Muscle of leg (tissue), 11 donors: ENCODE measurements around the gene DMRTB1. TPM values are rescaled to one million over a fixed set of nuclear protein-coding genes. Genes with fewer than 3 reads are reported as not detected.

Experiments used
- DNase-seq: peaks from one replicate; pipeline ENCODE4 v3.0.0; 2013
- H3K27ac ChIP-seq: one replicate; pipeline ENCODE4 v1.5.1; 2013; ENCODE audit warnings: mild to moderate bottlenecking, low read length, control low read depth
- H3K27me3 ChIP-seq: one replicate; pipeline ENCODE4 v1.6.1; 2013; ENCODE audit warnings: low read length; ENCODE audit not compliant: control insufficient read depth, insufficient read depth
- H3K36me3 ChIP-seq: one replicate; pipeline ENCODE4 v1.6.1; 2013; ENCODE audit warnings: low read length; ENCODE audit not compliant: control insufficient read depth, insufficient read depth
- H3K4me1 ChIP-seq: one replicate; pipeline ENCODE4 v1.6.1; 2013; ENCODE audit warnings: low read length; ENCODE audit not compliant: control insufficient read depth, insufficient read depth
- H3K4me3 ChIP-seq: one replicate; pipeline ENCODE4 v1.5.1; 2013; ENCODE audit warnings: low read length, control low read depth
- H3K9me3 ChIP-seq: replicated peaks from 2 replicates; pipeline ENCODE4 v1.6.1; 2013; ENCODE audit warnings: low read depth, low read length; ENCODE audit not compliant: control insufficient read depth
- WGBS: methylation state at CpG from one replicate; pipeline ENCODE4 v1.1.5; 2013; ENCODE audit warnings: missing lambda C conversion rate; ENCODE audit not compliant: insufficient coverage; 5-methylcytosine and 5-hydroxymethylcytosine counted together
- polyA plus RNA-seq, 8 donors: library from polyadenylated mRNA; unstranded; fragments of 120-200 nt; gene quantifications; one replicate each; pipeline versions ENCODE4 v1.2.1 to v1.2.3, GENCODE V29; 2013; ENCODE audit warnings: inconsistent platforms in 1 of 8, low replicate concordance in 1 of 8; ENCODE audit not compliant: insufficient read length in 8 of 8, insufficient read depth in 1 of 8
- total RNA-seq: library from RNA; stranded (reverse); fragments of 120-200 nt; gene quantifications from one replicate; pipeline ENCODE4 v1.2.4, GENCODE V29; 2013

Gene DMRTB1
- total and polyA plus RNA-seq, 9 donors, result not detected

DNA sequence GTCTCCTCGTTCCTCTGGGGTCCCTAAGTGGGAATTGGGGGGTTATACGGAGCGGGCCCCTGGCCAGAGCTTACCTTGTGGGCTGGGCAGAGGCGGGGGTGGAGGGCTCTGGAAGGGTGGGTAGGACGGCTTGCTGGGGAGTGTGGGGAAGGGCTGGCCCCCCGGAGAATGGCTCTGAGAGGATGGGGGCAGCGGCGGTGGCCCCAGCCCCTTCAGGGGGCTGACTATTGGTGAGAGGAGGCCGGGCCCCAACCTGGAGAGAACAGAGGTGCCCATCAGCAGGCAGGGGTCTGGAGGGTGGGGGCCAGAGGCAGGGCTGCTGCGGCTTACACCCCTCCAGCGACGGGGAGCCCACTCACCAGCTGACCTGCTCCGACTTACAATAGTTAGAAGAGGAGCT, 50.6 kb downstream of the DMRTB1 start:
- Histone ChIP-seq H3K4me1 (peaks cover 5% of the 10 kb centered on the region), H3K9me3 (no peaks in the 10 kb centered on the region), H3K36me3 (no peaks in the 10 kb centered on the region), H3K27me3 (peaks cover 23% of the 10 kb centered on the region), H3K27ac (no peak overlapping the region), H3K4me3 (no peak overlapping the region)
- WGBS, result 84% methylated on average over 7 of the region's 13 CpGs
- DNase-seq, result no peak

DNA sequence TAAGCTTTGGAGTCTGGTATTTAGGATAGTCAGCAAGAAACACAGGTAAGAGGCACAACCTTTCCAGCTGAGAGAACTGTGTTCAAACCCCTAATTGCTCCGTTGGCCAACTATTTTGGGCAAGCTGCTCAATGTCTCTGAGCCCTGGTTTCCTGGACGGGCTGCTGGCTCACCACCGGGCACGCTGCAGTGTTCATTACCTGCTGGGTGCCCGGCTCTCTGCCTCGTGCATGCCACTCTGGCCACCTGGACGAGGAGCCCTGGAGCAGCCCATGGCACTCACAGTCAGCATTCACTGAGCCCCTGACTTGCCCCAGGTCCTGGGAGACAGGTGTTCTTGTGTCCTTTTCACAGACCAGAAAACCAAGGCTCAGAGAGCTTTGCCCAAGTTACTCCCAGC, 51.0 kb downstream of the DMRTB1 start:
- DNase-seq, result no peak
- H3K4me1 ChIP-seq, result peaks cover 5% of the 10 kb centered on the region
- no peak overlapping the region for H3K27ac ChIP-seq
- no peak overlapping the region for H3K4me3 ChIP-seq
- H3K27me3 ChIP-seq, result peaks cover 26% of the 10 kb centered on the region
- no peaks in the 10 kb centered on the region for H3K36me3 ChIP-seq
- no peaks in the 10 kb centered on the region for H3K9me3 ChIP-seq
- 97% methylated on average over 7 of the region's 7 CpGs for WGBS

DNA sequence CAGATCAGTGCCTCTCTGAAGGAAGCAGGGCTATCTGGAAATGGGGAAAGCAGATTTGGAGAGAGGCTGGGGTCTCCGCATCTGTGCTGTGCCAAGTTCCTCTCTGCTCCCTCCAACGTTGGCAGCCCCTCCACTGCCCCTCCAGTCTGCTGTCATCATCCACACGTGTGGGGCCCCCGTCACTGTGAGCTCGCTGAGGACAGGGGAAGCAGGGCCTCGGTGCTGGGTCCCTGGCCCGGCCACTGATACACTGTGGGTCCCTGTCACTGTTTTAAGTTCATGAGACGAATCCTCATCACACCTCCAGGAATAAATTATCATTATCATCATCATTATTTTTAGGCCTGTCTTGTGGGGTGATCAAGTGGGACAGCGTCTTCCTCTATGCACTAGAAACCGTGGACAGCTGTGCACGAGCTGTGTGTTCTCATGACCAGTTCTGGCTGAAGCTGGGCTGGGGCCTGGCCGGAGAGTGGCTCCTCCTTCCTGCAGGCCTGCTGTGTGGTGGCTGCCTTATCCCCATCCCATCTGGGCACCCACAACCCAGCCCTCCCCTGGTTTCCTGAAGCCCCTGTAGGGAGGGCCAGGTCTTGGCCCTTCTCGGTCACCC, 52.2 kb downstream of the DMRTB1 start:
- H3K27ac ChIP-seq, result no peak overlapping the region
- WGBS, result 53% methylated on average over 9 of the region's 13 CpGs
- peaks cover 26% of the 10 kb centered on the region for H3K27me3 ChIP-seq

DNA sequence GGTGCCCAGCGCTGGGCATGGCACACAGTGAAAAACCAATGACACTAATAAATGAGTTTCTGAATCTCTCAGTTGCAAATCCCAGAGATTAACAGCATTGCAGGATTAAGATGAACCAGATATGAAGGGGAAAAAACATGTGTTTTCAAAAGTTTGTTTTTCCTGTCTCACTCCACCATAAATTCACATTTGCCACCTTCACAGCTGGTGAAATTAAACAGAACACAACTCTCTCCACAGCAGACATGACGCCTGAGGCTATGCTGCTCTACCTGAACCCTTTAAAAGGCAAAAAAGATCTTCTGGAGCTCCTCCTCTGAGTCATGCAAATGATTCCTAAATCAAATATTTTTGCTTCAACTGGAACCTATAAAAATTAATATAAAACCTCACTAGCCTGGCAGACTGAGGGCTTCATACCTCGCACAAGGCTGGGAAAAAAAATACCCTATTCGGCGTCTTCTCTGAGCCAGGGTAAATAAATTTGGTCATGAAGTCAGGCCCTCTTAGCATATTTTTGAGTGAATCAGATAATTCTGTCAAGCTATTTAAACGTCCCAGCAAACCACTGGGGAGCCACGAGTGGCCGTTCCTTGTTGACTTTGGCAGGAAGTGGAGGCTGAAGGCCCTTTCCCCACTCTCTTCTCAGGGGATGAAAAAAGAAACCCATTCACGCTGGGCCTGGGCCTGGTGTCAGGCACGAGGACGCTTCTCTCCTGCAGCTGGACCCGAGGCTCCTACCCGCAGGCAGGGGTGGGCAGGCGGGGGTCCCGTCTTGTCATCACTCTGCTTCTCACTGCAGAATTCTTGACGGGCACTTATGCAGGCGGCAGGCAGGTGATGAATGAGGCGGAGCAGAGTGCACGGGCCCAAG, 53.0 kb downstream of the DMRTB1 start:
- no peaks in the 10 kb centered on the region for H3K9me3 ChIP-seq

More for the DNA sequence above, 52.2 kb downstream of the DMRTB1 start:
- Histone ChIP-seq H3K4me1 (peaks cover 5% of the 10 kb centered on the region), H3K9me3 (no peaks in the 10 kb centered on the region), H3K36me3 (no peaks in the 10 kb centered on the region), H3K4me3 (no peak overlapping the region)
- DNase-seq, result no peak

DNA sequence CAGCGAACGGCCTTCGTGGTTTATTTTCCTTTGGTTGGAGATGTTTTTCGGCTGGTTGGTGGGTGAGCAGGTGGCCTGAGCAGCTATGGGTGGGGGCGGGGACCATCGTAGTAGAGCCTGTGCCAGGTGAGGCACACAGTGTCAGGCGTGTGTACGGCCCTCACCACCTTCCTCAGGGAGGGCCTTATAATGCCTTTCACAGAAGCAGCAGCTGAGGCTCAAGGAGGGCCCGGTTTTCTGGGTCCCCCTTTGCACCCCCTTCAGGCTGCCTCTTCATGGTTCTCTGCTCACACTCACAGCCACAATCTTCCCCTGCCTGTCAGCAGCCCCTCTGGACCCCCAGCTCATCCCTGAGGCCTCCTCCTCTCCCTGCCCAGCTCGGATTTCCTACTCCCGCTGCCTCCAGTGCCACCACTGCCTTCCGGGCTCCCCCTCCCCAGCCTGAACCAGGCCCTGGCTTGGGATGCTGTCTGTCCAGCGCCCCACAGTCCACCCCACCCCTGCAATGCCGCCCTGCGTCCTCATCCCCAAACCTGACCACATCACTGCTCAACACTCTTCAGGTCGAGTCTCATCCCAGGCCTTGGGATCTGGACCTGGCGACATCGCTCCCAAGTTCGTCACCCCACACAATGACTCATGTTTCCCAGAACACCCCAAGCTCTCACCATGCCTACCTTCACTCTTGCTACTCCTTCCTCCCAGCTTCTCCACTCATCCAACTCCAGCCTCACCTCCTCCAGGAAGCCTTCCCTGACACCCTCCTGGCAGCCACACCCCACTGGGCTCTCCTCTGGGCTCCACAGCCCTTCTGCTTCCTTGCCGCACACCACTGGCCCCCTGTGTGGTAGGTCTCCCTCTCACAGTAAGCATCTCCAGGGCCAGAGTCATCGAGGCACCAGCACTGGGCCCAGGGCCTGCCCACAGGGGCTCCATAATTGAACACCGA, 53.9 kb downstream of the DMRTB1 start:
- no peak for DNase-seq
- no peaks in the 10 kb centered on the region for H3K9me3 ChIP-seq
- no peak overlapping the region for H3K27ac ChIP-seq
- peaks cover 5% of the 10 kb centered on the region for H3K4me1 ChIP-seq
- H3K36me3 ChIP-seq, result no peaks in the 10 kb centered on the region
- H3K27me3 ChIP-seq, result peaks cover 23% of the 10 kb centered on the region
- 77% methylated on average over 20 of the region's 22 CpGs for WGBS
- no peak overlapping the region for H3K4me3 ChIP-seq

More for the DNA sequence above, 53.0 kb downstream of the DMRTB1 start:
- WGBS, result 44% methylated on average over 13 of the region's 19 CpGs
- peaks cover 26% of the 10 kb centered on the region for H3K27me3 ChIP-seq
- peak; percentile 46 for DNase-seq
- no peak overlapping the region for H3K4me3 ChIP-seq
- no peak overlapping the region for H3K27ac ChIP-seq
- no peaks in the 10 kb centered on the region for H3K36me3 ChIP-seq
- H3K4me1 ChIP-seq, result peaks cover 5% of the 10 kb centered on the region

DNA sequence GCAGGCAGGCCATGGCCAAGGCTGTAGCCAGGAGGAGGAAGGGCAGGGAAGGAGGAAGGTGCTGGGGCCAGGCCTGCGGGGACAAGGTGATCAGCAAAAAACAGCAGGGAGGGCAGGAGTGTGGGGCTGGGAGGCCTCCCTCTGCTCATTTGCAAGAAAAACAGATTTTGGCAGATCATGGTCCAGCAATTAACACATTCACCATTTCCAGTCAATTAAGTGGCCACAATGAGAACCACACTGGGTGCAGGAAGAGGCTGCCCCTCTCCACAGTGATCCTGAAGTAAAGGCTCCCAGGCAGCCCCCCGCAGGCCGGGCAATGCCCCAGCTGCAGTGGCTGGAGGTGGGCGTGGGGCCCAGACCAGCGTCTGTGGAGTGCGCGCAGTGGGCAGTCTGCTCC, 54.6 kb downstream of the DMRTB1 start:
- H3K4me3 ChIP-seq, result no peak overlapping the region
- H3K36me3 ChIP-seq, result no peaks in the 10 kb centered on the region
- WGBS, result 92% methylated on average over 7 of the region's 7 CpGs
- no peaks in the 10 kb centered on the region for H3K9me3 ChIP-seq
- H3K27me3 ChIP-seq, result peaks cover 19% of the 10 kb centered on the region
- H3K27ac ChIP-seq, result no peak overlapping the region
- no peak for DNase-seq
- H3K4me1 ChIP-seq, result peaks cover 5% of the 10 kb centered on the region

DNA sequence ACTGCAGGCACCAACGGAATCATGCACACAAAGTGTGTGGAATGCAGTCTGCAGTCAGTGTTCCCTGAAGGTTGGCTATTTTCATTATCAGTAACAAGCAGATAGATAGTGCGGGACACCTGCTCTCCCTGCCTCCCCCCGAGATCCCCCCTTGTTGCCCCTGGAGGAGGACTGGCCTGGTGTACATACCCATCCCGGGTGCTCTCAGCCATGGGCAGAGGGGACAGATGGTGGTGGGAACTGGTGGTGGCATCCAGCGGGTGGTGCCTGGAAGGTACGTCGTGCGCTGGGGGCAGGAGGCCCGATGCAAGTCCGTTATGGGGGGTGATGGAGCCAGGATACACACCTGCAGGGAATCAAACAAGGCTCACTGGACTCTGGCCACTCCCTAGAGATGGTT, 55.2 kb downstream of the DMRTB1 start:
- no peaks in the 10 kb centered on the region for H3K36me3 ChIP-seq
- H3K27ac ChIP-seq, result no peak overlapping the region
- no peak for DNase-seq
- H3K27me3 ChIP-seq, result peaks cover 17% of the 10 kb centered on the region
- 82% methylated on average over 9 of the region's 10 CpGs for WGBS
- H3K4me3 ChIP-seq, result no peak overlapping the region
- H3K9me3 ChIP-seq, result no peaks in the 10 kb centered on the region
- peaks cover 9% of the 10 kb centered on the region for H3K4me1 ChIP-seq

DNA sequence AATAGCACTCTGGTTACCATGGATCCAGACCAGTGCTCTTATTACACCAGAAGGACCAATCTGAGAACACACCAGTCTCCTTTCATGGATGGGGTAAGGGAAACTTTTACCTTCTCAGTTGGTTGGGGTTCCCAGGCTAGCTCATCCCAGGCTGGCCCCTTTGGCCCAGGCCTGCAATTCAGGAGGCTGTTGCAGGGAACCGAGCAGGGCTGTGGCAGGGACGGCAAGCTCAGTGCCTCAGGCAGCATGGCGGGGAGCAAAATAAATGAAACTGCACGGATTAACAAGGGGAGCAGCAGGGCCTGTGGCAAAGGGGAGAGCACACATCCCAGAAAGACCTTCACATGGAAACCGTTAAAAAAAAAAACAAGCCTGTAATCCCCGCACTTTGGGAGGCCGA, 57.0 kb downstream of the DMRTB1 start:
- DNase-seq, result no peak
- WGBS, result 86% methylated on average over 6 of the region's 7 CpGs
- H3K9me3 ChIP-seq, result no peaks in the 10 kb centered on the region
- H3K27me3 ChIP-seq, result peaks cover 17% of the 10 kb centered on the region
- H3K36me3 ChIP-seq, result no peaks in the 10 kb centered on the region
- peaks cover 22% of the 10 kb centered on the region for H3K4me1 ChIP-seq
- H3K4me3 ChIP-seq, result no peak overlapping the region
- no peak overlapping the region for H3K27ac ChIP-seq
